22Rv1 (cell line): Measurements from ENCODE around the gene SRMS.
"Not testable (repeated sequence)": the region's sequence is repeated elsewhere in the genome, so short reads cannot be mapped to it uniquely, and the experiment has no call there.

Experiments
- H3K27ac ChIP-seq: fragments of 450-650 bp; 2 replicates; pipeline ENCODE4 v1.5.1; 2017
- CTCF ChIP-seq: fragments of 450-650 bp; IDR thresholded peaks from 2 replicates; pipeline ENCODE4 v1.5.1; 2017; ENCODE audit warnings: mild to moderate bottlenecking
- ZFX ChIP-seq: fragments of 450-650 bp; IDR thresholded peaks from 2 replicates; pipeline ENCODE4 v1.6.1; 2017; ENCODE audit warnings: antibody characterized with exemption, borderline replicate concordance

Gene SRMS

GRCh38 chr20:63572071-63572787 lies 24.7 kb upstream of the SRMS start:
- H3K27ac ChIP-seq, result no peak overlapping the region
- TF ChIP-seq ZFX (no peak), CTCF (no peak)

- not testable (repeated sequence) for H3K27ac ChIP-seq
These were observed 23.5 kb upstream of the SRMS start for GRCh38 chr20:63571087-63571478.

GRCh38 chr20:63570281-63571086 lies 22.9 kb upstream of the SRMS start:
- H3K27ac ChIP-seq, result no peak overlapping the region
- no peak for TF ChIP-seq ZFX
- no peak for TF ChIP-seq CTCF

- H3K27ac ChIP-seq, result no peak overlapping the region
- TF ChIP-seq ZFX (no peak), CTCF (no peak)
These were observed 21.7 kb upstream of the SRMS start for GRCh38 chr20:63568986-63569949.

- no peak for TF ChIP-seq CTCF
- no peak overlapping the region for H3K27ac ChIP-seq
These were observed 20.8 kb upstream of the SRMS start for GRCh38 chr20:63568170-63568981.

GRCh38 chr20:63567386-63568169 lies 20.0 kb upstream of the SRMS start:
- peak overlapping the region; percentile 35; the same call in 1 of the 2 replicates for H3K27ac ChIP-seq
- TF ChIP-seq ZFX, result no peak

- H3K27ac ChIP-seq, result peak overlapping the region; percentile 35; the same call in 1 of the 2 replicates
- TF ChIP-seq CTCF (peak; percentile 55), ZFX (no peak)
These were observed 19.5 kb upstream of the SRMS start for GRCh38 chr20:63567136-63567385.
